SK-N-SH treated with all-trans-retinoic acid at 6 μM for 48 hours (cell line): ENCODE measurements around the gene CDC25C.

Experiments
- BACH2 ChIP-seq: fragments of 250-450 bp; sonication (Bioruptor Pico); IDR thresholded peaks from 2 replicates; pipeline ENCODE4 v1.9.0; 2021; ENCODE audit warnings: mild to moderate bottlenecking, borderline replicate concordance
- ISL1 ChIP-seq: fragments of 250-450 bp; sonication (Bioruptor Pico); IDR thresholded peaks from 2 replicates; pipeline ENCODE4 v2.1.2; 2022; ENCODE audit warnings: mild to moderate bottlenecking, moderate library complexity
- PPARA ChIP-seq: fragments of 250-450 bp; sonication (Bioruptor Pico); IDR thresholded peaks from 2 replicates; pipeline ENCODE4 v1.5.0; 2020; ENCODE audit warnings: mild to moderate bottlenecking, borderline replicate concordance
- TCF4 ChIP-seq: fragments of 250-450 bp; sonication (Bioruptor Pico); IDR thresholded peaks from 2 replicates; pipeline ENCODE4 v1.8.0; 2021; ENCODE audit warnings: mild to moderate bottlenecking, moderate library complexity, borderline replicate concordance
- TOX ChIP-seq: fragments of 250-450 bp; sonication (Bioruptor Pico); IDR thresholded peaks from 2 replicates; pipeline ENCODE4 v1.8.0; 2021; ENCODE audit warnings: mild to moderate bottlenecking, moderate library complexity, borderline replicate concordance
- ZC3H10 ChIP-seq: fragments of 250-450 bp; sonication (Bioruptor Pico); IDR thresholded peaks from 2 replicates; pipeline ENCODE4 v1.5.1; 2021; ENCODE audit warnings: mild to moderate bottlenecking, moderate library complexity
- ZFP30 ChIP-seq: fragments of 450-650 bp; formaldehyde crosslinking; IDR thresholded peaks from 2 replicates; pipeline ENCODE4 v1.5.0; 2022; ENCODE audit warnings: mild to moderate bottlenecking, moderate library complexity
- ZNF8 ChIP-seq: fragments of 450-650 bp; formaldehyde crosslinking; IDR thresholded peaks from 2 replicates; pipeline ENCODE4 v1.5.0; 2020; ENCODE audit warnings: mild to moderate bottlenecking, moderate library complexity
- TF ChIP-seq, protein P1 (sequence below): fragments of 250-450 bp; sonication (Bioruptor Pico); IDR thresholded peaks from 2 replicates; pipeline ENCODE4 v1.5.1; 2020; ENCODE audit warnings: low read depth, mild to moderate bottlenecking, moderate library complexity

DNA sequence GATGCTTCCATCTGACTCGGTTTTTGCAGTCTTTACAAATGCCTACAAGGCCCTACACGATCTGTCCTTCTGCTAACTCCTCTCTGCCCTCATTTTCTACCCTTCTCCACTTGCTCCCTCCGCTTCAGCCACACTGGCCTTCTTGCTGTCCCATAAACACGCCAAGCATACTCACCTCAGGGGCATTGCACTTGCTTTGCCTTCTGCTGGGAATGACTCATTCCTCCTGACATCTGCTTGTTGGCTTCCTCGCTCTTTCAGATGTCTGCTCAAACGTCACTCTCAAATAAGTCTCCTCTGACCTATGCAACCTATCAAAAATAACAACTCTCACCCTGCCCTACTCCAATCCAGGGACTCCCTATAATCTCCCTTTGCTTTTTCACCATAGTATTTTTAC, 28.2 kb downstream of the CDC25C start:
- TF ChIP-seq ZNF8 (CRISPR knock-in tag), result no peak
- TF ChIP-seq TCF4, result no peak
- TF ChIP-seq TOX (CRISPR knock-in tag), result no peak
- TF ChIP-seq PPARA (CRISPR knock-in tag), result no peak
- TF ChIP-seq ISL1 (CRISPR knock-in tag), result no peak
- TF ChIP-seq, protein P1, sequence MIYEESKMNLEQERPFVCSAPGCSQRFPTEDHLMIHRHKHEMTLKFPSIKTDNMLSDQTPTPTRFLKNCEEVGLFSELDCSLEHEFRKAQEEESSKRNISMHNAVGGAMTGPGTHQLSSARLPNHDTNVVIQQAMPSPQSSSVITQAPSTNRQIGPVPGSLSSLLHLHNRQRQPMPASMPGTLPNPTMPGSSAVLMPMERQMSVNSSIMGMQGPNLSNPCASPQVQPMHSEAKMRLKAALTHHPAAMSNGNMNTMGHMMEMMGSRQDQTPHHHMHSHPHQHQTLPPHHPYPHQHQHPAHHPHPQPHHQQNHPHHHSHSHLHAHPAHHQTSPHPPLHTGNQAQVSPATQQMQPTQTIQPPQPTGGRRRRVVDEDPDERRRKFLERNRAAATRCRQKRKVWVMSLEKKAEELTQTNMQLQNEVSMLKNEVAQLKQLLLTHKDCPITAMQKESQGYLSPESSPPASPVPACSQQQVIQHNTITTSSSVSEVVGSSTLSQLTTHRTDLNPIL (CRISPR knock-in tag), result no peak
- no peak for TF ChIP-seq ZFP30
- TF ChIP-seq BACH2, result no peak
- no peak for TF ChIP-seq ZC3H10 (CRISPR knock-in tag)
